Measurements from ENCODE around the gene LIN54. TPM values are rescaled to one million over a fixed set of nuclear protein-coding genes. Genes with fewer than 3 reads are reported as not detected.

Gene LIN54
- 4.4 and 11.0 TPM in 2 replicates for total RNA-seq

GRCh38 chr4:83010522-83011318 is at the start of gene LIN54:
Gene LIN54, minus strand, starts transcription at chr4:83010823. Its CDS starts 25,979 bp downstream, at chr4:82984844.

GRCh38 chr4:83034630-83035494 is 24.2 kb upstream of the LIN54 start, which contains the start of gene COPS4:
Gene COPS4, plus strand, starts transcription at chr4:83035183. Its CDS starts 42 bp downstream, at chr4:83035225.

GRCh38 chr4:82900411-82901182 is 110.0 kb downstream of the LIN54 start, which contains the start of gene THAP9:
Gene THAP9, plus strand, starts transcription at chr4:82900735. Its CDS starts 68 bp downstream, at chr4:82900803.

GRCh38 chr4:82890901-82891706 is 119.5 kb downstream of the LIN54 start, which contains the start of gene SEC31A:
Gene SEC31A, minus strand, starts transcription at chr4:82891153. Its CDS starts 9,217 bp downstream, at chr4:82881936.

Other genes with a start within 250 kb of the LIN54 start
- gene SCD5, start 212.0 kb downstream of the LIN54 start, total RNA-seq: 13.9 and 16.8 TPM in 2 replicates
- gene SEC31A, start 119.7 kb downstream of the LIN54 start, total RNA-seq: 230 and 234 TPM in 2 replicates
- 1.6 and 3.2 TPM in 2 replicates for gene THAP9, start 110.1 kb downstream of the LIN54 start, total RNA-seq
- 32.0 and 38.0 TPM in 2 replicates for gene COPS4, start 24.4 kb upstream of the LIN54 start, total RNA-seq
- 0.17 TPM in 1 of 2 replicates, not detected in the other for gene PLAC8, start 103.9 kb upstream of the LIN54 start, total RNA-seq

Data from pericardium fibroblast (primary cell).